K562 (cell line): ENCODE measurements around the gene UBAC2. TPM values are rescaled to one million over a fixed set of nuclear protein-coding genes. Genes with fewer than 3 reads are reported as not detected.

Experiments used
- ATAC-seq: fragments of 200-7000 bp; cut with Tn5 transposase; 3 replicates; pipeline ENCODE4 v1.9.1; 2020; ENCODE audit warnings: moderate library complexity
- BruUV-seq: library from RNA; stranded (reverse); fragments of 400-500 nt; replicated peaks from 2 replicates; lab custom pipeline; 2021; lab: Mats Ljungman, UMichigan
- CTCF ChIA-PET: fragments of 300-600 bp; formaldehyde crosslinking; extraction: SDS; loops from one replicate; lab custom pipeline; 2021; ENCODE audit warnings: low intra/inter-chr PET ratio; lab: Yijun Ruan, JAX
- POLR2A ChIA-PET: fragments of 300-600, 350-650 bp; sonication (Branson Sonifier 250); formaldehyde crosslinking; extraction: SDS; loops from one replicate; lab custom pipeline; 2021; ENCODE audit warnings: antibody characterized with exemption, inconsistent platforms; lab: Yijun Ruan, JAX
- DNase-seq, 4 experiments: peaks; one replicate each; pipeline versions ENCODE4 v3.0.0 to v3.0.0-alpha.2; 2011 to 2018; ENCODE audit warnings: low spot score in 3 of 4, mixed read lengths in 3 of 4; ENCODE audit errors: extremely low read depth in 1 of 4
- FAIRE-seq: peaks from 2 replicates; lab custom pipeline; 2011; peaks lifted over from hg19 to GRCh38; lab: Jason Lieb, UNC
- H2AFZ ChIP-seq: 2 replicates; pipeline ENCODE4 v1.6.0; 2011; ENCODE audit warnings: low read depth, low read length, control low read depth, inconsistent platforms
- H3K27ac ChIP-seq: fragments of 200-600 bp; 3 replicates; pipeline ENCODE4 v1.8.0; 2011; ENCODE audit warnings: low read depth, mild to moderate bottlenecking, control low read depth, inconsistent platforms, low read length, moderate library complexity, mixed read lengths; ENCODE audit errors: extremely low read depth
- H3K27me3 ChIP-seq, 2 experiments: fragments of 300-600 bp in 1 of 2; 2 replicates in 1 of 2; 3 replicates in 1 of 2; pipeline versions ENCODE4 v1.6.0 to v1.8.0; 2011; ENCODE audit warnings: inconsistent platforms in 2 of 2, low read length in 2 of 2, mild to moderate bottlenecking in 1 of 2, mixed read lengths in 1 of 2, moderate library complexity in 1 of 2; ENCODE audit not compliant: control insufficient read depth in 2 of 2, insufficient read depth in 2 of 2
- H3K36me3 ChIP-seq: fragments of 300-600 bp; 3 replicates; pipeline ENCODE4 v1.8.0; 2011; ENCODE audit warnings: mild to moderate bottlenecking, low read length, inconsistent platforms; ENCODE audit not compliant: control insufficient read depth, insufficient read depth
- H3K4me1 ChIP-seq, 2 experiments: fragments of 200-600 bp in 1 of 2; replicated peaks in 1 of 2; 2 replicates in 1 of 2; 3 replicates in 1 of 2; pipeline versions ENCODE4 v1.5.1 to v1.8.0; 2011; ENCODE audit warnings: inconsistent platforms in 2 of 2, low read length in 2 of 2, mild to moderate bottlenecking in 1 of 2, mixed read lengths in 1 of 2, moderate library complexity in 1 of 2; ENCODE audit not compliant: control insufficient read depth in 2 of 2, insufficient read depth in 2 of 2
- H3K4me2 ChIP-seq: 2 replicates; pipeline ENCODE4 v1.6.1; 2011; ENCODE audit warnings: low read length, control low read depth, inconsistent platforms, mixed read lengths; ENCODE audit not compliant: insufficient read depth
- H3K4me3 ChIP-seq: fragments of 200-600 bp; sonication (generic), shearing (Covaris generic); 2 replicates; pipeline ENCODE4 v1.5.1; 2016; ENCODE audit warnings: control low read depth, inconsistent platforms
- H3K79me2 ChIP-seq: fragments of 200-600 bp; 3 replicates; pipeline ENCODE4 v1.8.0; 2011; ENCODE audit warnings: low read length, inconsistent platforms; ENCODE audit not compliant: control insufficient read depth, insufficient read depth
- H3K9ac ChIP-seq, 2 experiments: 2 replicates each; pipeline versions ENCODE4 v1.6.0 to v1.6.1; 2011; ENCODE audit warnings: low read depth in 2 of 2, low read length in 2 of 2, control low read depth in 1 of 2, inconsistent platforms in 1 of 2, mild to moderate bottlenecking in 1 of 2, mixed read lengths in 1 of 2; ENCODE audit not compliant: insufficient read depth in 1 of 2
- H3K9me1 ChIP-seq: one replicate; pipeline ENCODE4 v1.6.0; 2011; ENCODE audit warnings: inconsistent platforms, mild to moderate bottlenecking, low read length, moderate library complexity; ENCODE audit not compliant: control insufficient read depth, insufficient read depth
- H3K9me3 ChIP-seq: replicated peaks from 2 replicates; pipeline ENCODE4 v1.5.1; 2011; ENCODE audit warnings: low read depth, low read length, inconsistent platforms; ENCODE audit not compliant: control insufficient read depth, insufficient read depth
- H4K20me1 ChIP-seq: replicated peaks from 2 replicates; pipeline ENCODE4 v1.6.1; 2011; ENCODE audit warnings: low read length, inconsistent platforms, mixed read lengths; ENCODE audit not compliant: control insufficient read depth, insufficient read depth
- CHCHD3 ChIP-seq: fragments of 250-450 bp; sonication (Bioruptor Pico); IDR thresholded peaks from 2 replicates; pipeline ENCODE4 v2.1.2; 2022; ENCODE audit warnings: mild to moderate bottlenecking
- EP300 ChIP-seq: IDR thresholded peaks from 2 replicates; pipeline ENCODE4 v1.6.1; 2012; ENCODE audit warnings: low read length, improper control_type of control experiment
- HDAC2 ChIP-seq: fragments of 450-650 bp; IDR thresholded peaks from 2 replicates; pipeline ENCODE4 v1.6.1; 2016; ENCODE audit warnings: mild to moderate bottlenecking
- KDM4B ChIP-seq, 2 experiments: fragments of 450-650 bp in 1 of 2; sonication (generic) in 1 of 2; IDR thresholded peaks; 2 replicates each; pipeline ENCODE4 v1.6.1; 2016 to 2017; ENCODE audit warnings: borderline replicate concordance in 2 of 2, antibody characterized with exemption in 1 of 2, low read depth in 1 of 2, mild to moderate bottlenecking in 1 of 2
- MCM2 ChIP-seq: fragments of 450-650 bp; IDR thresholded peaks from 2 replicates; pipeline ENCODE4 v1.6.1; 2017; ENCODE audit warnings: low read depth, mild to moderate bottlenecking
- MCM3 ChIP-seq: fragments of 450-650 bp; IDR thresholded peaks from 2 replicates; pipeline ENCODE4 v1.6.1; 2016
- PHTF2 ChIP-seq: fragments of 250-450 bp; sonication (Bioruptor Pico); IDR thresholded peaks from 2 replicates; pipeline ENCODE4 v1.5.0; 2021; ENCODE audit warnings: mild to moderate bottlenecking
- PTRF ChIP-seq: fragments of 450-650 bp; IDR thresholded peaks from 2 replicates; pipeline ENCODE4 v1.6.1; 2016; ENCODE audit warnings: mild to moderate bottlenecking, missing genetic modification characterization, missing compliant biosample characterization
- TSC22D4 ChIP-seq: fragments of 450-650 bp; IDR thresholded peaks from 2 replicates; pipeline ENCODE4 v1.6.1; 2016; ENCODE audit warnings: missing genetic modification characterization, missing biosample characterization, control low read depth
- WGBS: fragments of 100-300 bp; shearing (Covaris generic); methylation state at CpG from one replicate; pipeline ENCODE4 v1.1.6; 2016; ENCODE audit warnings: low coverage, mixed read lengths; ENCODE audit not compliant: insufficient coverage; ENCODE audit errors: missing lambda C conversion rate; 5-methylcytosine and 5-hydroxymethylcytosine counted together
- in situ Hi-C: fragments of 300-500 bp; cut with MboI; formaldehyde crosslinking; loops from 4 replicates; pipeline ENCODE4 v1.15.0; 2018; ENCODE audit warnings: inconsistent platforms, mixed read lengths
- intact Hi-C: fragments of 100-400 bp; cut with micrococcal nuclease; formaldehyde crosslinking; loops from 2 replicates; pipeline ENCODE4 v1.14.2; 2022
- polyA plus RNA-seq, 8 experiments: library from polyadenylated mRNA; depleted of rRNA in 4 of 8; stranded (reverse) in 5 of 8; unstranded in 3 of 8; fragments of >200 nt; fragmentation: Nextera tagmentation in 2 of 8; fragmentation: Illumina TruSeq in 1 of 8; extraction: Ambion mirVana in 2 of 8; extraction: Trizol in 1 of 8; gene quantifications; 2 replicates each; pipeline versions ENCODE4 v1.2.1 to v1.2.3, GENCODE V29; 2011 to 2014; ENCODE audit warnings: inconsistent platforms in 1 of 8, missing spikeins in 1 of 8
- total RNA-seq, 7 experiments: library from RNA; depleted of rRNA in 6 of 7; stranded (reverse); fragments of >200 nt in 6 of 7; fragmentation: Illumina TruSeq in 2 of 7; extraction: Trizol in 2 of 7; gene quantifications; 2 replicates each; pipeline versions ENCODE4 v1.2.1 to v1.2.3, GENCODE V29; 2011 to 2021; ENCODE audit warnings: low replicate concordance in 1 of 7
- TF ChIP-seq, protein P1 (sequence below): sonication (generic); formaldehyde crosslinking; IDR thresholded peaks from 2 replicates; pipeline ENCODE4 v1.9.0; 2022; ENCODE audit warnings: mild to moderate bottlenecking, missing genetic modification reagents
- TF ChIP-seq, protein P2 (sequence below): fragments of 250-450 bp; sonication (Bioruptor Pico); IDR thresholded peaks from 2 replicates; pipeline ENCODE4 v1.6.1; 2021; ENCODE audit warnings: mild to moderate bottlenecking
- TF ChIP-seq, protein P3 (sequence below): fragments of 450-650 bp; formaldehyde crosslinking; IDR thresholded peaks from 2 replicates; pipeline ENCODE4 v1.4.0; 2020; ENCODE audit warnings: mild to moderate bottlenecking
- TF ChIP-seq, protein P4 (sequence below): fragments of 450-650 bp; formaldehyde crosslinking; IDR thresholded peaks from 2 replicates; pipeline ENCODE4 v1.4.0; 2022; ENCODE audit warnings: missing genetic modification characterization

The UBAC2 gene
- total and polyA plus RNA-seq, 9 of the 15 experiments (the other 6 are each of a cell fraction or from before 2014, with no cell fraction given), result 6.0 to 84.1 (median 32.3) TPM

DNA sequence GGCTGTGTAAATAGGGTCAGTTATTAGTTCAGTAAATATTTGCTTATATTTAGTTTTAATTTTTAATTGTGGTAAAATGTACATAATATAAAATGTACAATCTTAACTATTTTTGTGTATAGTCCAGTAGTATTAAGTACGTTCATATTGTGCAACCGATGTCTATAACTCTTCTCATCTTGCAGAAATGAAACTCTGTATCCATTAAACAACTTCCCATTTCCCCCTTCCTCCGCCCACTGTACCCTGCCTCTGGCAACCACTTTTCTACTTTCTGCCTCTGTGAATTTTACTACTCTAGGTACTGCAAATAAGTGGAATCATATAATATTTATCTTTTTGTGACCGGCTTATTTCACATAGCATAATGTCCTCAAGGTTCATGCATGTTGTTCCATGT lies 24.4 kb downstream of the UBAC2 start:
- H3K79me2 ChIP-seq, result peaks cover 95% of the 10 kb centered on the region
- no peak for ATAC-seq
- no peak for DNase-seq
- H3K36me3 ChIP-seq, result peaks cover 15% of the 10 kb centered on the region; the same call in 1 of the 3 replicates
- ChIA-PET POLR2A (no interaction called here), CTCF (no interaction called here)
- intact Hi-C loops, result no loop called here
- H3K4me2 ChIP-seq, result no peak overlapping the region
- FAIRE-seq, result no peak
- H4K20me1 ChIP-seq, result peaks cover 22% of the 10 kb centered on the region
- H3K27me3 ChIP-seq, result no peaks in the 10 kb centered on the region
- no peak overlapping the region for H2AFZ ChIP-seq
- in situ Hi-C loops, result no loop called here
- H3K4me3 ChIP-seq, result no peak overlapping the region
- no peak overlapping the region for H3K9ac ChIP-seq
- WGBS, result 73% methylated on average over 4 of the region's 4 CpGs
- H3K4me1 ChIP-seq, result peaks cover 0 to 12% of the 10 kb centered on the region in 2 experiments; a peak in 3 of 5 replicates
- no TSS peak for BruUV-seq
- TF ChIP-seq HDAC2, result no peak
- TF ChIP-seq, protein P1, sequence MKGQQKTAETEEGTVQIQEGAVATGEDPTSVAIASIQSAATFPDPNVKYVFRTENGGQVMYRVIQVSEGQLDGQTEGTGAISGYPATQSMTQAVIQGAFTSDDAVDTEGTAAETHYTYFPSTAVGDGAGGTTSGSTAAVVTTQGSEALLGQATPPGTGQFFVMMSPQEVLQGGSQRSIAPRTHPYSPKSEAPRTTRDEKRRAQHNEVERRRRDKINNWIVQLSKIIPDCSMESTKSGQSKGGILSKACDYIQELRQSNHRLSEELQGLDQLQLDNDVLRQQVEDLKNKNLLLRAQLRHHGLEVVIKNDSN (CRISPR knock-in tag), result no peak
- no peak for TF ChIP-seq MCM2
- TF ChIP-seq KDM4B (IDR thresholded peaks at IDR 0.05; ENCODE audit: borderline replicate concordance in 2 of 2, low read depth in 1 of 2), result no peak
- TF ChIP-seq TSC22D4 (tag), result no peak
- TF ChIP-seq PHTF2 (CRISPR knock-in tag), result no peak
- TF ChIP-seq, protein P2, sequence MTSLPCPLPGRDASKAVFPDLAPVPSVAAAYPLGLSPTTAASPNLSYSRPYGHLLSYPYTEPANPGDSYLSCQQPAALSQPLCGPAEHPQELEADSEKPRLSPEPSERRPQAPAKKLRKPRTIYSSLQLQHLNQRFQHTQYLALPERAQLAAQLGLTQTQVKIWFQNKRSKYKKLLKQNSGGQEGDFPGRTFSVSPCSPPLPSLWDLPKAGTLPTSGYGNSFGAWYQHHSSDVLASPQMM (CRISPR knock-in tag), result no peak
- no peak for TF ChIP-seq EP300
- TF ChIP-seq, protein P3, sequence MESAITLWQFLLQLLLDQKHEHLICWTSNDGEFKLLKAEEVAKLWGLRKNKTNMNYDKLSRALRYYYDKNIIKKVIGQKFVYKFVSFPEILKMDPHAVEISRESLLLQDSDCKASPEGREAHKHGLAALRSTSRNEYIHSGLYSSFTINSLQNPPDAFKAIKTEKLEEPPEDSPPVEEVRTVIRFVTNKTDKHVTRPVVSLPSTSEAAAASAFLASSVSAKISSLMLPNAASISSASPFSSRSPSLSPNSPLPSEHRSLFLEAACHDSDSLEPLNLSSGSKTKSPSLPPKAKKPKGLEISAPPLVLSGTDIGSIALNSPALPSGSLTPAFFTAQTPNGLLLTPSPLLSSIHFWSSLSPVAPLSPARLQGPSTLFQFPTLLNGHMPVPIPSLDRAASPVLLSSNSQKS, result no peak
- TF ChIP-seq PTRF, result no peak
- TF ChIP-seq MCM3, result no peak
- TF ChIP-seq, protein P4, sequence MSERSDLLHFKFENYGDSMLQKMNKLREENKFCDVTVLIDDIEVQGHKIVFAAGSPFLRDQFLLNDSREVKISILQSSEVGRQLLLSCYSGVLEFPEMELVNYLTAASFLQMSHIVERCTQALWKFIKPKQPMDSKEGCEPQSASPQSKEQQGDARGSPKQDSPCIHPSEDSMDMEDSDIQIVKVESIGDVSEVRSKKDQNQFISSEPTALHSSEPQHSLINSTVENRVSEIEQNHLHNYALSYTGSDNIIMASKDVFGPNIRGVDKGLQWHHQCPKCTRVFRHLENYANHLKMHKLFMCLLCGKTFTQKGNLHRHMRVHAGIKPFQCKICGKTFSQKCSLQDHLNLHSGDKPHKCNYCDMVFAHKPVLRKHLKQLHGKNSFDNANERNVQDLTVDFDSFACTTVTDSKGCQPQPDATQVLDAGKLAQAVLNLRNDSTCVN, result no peak
- TF ChIP-seq CHCHD3 (CRISPR knock-in tag), result no peak
- H3K9me1 ChIP-seq, result no peaks in the 10 kb centered on the region
- H3K27ac ChIP-seq, result no peak overlapping the region
- H3K9me3 ChIP-seq, result no peaks in the 10 kb centered on the region
